Stimulated activated CD8-positive, alpha-beta memory T cell treated with anti-CD3 and anti-CD28 coated beads, Interleukin-4, amount 100 ng/mL, for 48 hours (primary cell): ENCODE measurements around the gene RAD51B.

Source experiments
- DNase-seq: peaks from one replicate; pipeline ENCODE4 v3.0.0-alpha.2; 2020

Gene RAD51B

GRCh38 chr14:68399971-68400370 lies 580.4 kb downstream of the RAD51B start:
- no peak for DNase-seq

DNA sequence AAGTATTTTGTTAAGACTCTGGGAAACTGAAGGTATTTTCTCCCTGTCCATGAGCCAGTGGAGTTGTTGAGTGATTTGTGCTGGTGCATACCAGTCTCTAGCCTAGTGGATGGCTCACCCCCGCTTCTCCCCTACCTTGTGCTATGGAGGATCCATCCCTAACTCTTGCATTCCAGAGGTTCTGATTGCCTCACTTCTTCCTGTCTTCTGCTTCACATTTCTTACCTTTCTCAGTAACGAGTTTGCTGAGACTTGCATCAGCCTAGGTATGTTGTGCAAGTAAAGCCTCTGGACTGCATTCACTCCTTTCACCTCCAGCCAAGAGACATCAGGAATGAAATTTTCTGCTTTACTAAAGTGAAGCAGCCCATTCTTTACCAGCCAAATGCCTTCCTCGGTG lies 581.7 kb downstream of the RAD51B start:
- no peak for DNase-seq

DNA sequence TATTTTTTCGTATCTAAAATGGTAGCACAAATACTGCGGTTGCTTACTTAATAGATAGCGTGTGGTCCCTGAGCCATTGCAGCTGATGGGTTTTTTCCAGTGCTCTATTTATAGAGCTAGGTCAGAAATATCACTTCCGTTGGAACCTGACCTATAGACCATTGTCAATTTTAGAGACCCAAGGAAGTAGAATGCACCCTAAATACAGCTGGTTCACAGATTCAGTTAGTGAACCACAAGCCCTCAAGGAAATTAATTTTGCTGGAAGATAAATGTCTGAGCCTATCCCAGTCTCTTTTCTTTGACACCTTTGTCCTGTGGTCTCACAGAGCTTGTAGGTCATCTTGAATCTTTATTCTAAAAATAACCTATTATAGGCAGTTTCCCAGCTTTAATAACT lies 582.3 kb downstream of the RAD51B start:
- no peak for DNase-seq

DNA sequence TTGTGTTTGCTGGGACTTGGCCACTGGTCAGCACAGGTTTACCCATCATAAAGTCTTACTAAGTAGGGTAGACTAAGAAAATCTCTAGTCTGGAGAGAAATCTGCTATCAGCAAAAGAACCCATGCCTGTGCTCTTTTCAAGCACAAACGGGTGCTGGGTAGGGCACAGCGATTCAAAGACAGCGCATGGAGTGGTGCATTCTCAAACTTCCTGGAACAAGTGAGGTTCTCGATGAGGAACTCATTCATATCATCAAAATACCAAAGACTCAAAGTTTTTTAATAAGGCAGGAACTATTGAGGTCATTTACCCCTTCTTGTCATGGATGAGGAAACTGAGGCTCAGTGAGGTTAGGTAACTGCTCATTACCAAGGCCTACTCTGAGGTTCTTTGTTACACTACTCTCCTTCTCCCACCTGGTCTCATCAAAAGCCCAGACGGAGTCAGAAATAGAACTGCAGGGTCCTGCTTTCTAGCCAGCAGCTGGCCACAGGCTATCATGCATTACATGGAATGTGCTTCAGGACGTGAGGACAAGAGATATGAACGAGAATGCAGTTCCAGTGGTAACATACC lies 583.0 kb downstream of the RAD51B start:
- no peak for DNase-seq

GRCh38 chr14:68403191-68404145 lies 583.9 kb downstream of the RAD51B start:
- DNase-seq: no peak

DNA sequence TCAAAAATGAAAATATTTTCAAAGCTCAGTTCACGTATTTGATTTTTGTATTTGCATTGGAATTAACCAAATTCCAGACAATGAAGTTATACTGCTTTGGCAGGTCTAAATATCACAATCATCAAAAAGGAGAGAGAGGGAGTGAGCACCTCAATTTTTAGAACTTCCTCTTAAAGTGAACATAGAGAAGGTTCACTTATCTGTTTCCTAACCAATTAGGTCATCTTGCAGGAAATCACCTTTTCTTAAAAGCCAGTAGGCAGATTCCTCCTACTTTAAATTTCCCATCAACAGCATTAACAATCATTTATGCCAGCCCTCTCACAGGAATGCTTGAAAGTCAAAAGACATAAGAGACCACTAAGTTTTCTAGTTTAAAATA lies 584.6 kb downstream of the RAD51B start:
- DNase-seq: no peak

DNA sequence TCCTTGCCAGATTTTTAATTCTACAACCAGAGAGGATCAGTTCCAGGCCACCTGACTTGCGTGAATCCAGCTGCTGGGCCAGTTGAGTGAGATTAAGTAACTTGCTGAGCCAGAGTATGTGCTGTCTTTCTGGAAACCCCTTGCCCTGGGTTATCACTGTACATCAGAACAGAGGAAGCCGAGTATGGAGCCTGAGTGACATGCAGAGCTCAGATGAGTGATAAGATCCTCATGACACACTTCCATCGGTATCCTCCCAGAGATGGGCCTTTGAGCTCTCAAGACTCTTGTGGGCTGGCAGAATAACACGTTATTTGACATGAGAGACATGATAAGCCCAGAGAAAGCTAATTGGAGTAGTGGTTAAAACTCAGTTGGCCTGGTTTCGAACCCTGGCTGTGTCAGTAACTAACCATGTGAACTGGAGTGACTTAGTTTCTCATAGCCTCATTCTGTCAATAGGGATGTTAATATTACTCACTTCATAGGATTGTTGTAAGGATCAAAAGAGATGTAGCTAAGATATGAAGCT lies 585.1 kb downstream of the RAD51B start:
- DNase-seq: no peak

DNA sequence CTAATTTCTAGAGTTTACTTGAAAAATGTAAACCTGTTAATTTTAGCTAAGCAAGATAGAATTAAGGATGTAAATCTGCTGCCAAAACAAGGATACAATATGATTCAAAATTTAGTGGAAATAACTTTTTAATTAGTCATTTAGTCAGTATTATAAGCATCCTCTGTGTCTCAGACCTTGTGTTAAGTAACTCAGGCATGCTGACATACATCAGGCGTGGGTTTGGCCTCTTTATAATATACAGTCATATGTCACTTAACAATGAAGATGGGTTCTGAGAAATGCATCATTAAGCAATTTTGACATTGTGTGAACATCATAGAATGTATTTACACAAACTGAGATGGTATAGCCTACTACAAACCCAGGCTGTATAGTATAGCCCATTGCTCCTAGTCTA lies 586.4 kb downstream of the RAD51B start:
- no peak for DNase-seq

GRCh38 chr14:68407285-68407684 lies 587.7 kb downstream of the RAD51B start:
- DNase-seq: no peak

GRCh38 chr14:68407825-68408224 lies 588.2 kb downstream of the RAD51B start:
- DNase-seq: no peak

GRCh38 chr14:68408680-68409079 lies 589.1 kb downstream of the RAD51B start:
- DNase-seq: no peak

DNA sequence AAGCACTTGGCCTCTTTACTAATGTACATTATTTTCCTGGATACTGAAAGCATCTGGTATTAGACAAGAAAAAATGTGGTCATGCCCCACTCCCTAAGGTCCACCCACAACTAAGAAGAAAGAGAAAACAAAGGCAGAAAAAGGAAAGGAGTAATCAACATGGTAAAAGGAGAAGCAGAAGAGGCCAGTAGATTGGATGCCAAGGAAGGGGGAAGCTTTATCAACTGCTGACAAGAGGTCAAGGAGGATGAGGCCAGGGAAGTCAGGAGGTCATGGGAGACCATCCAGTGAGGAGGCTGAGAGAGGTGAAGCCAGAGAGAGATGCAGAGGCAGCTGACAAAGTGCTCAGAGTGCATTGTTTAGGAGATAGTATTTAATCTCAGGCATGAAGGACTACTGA lies 589.8 kb downstream of the RAD51B start:
- DNase-seq: no peak

- DNase-seq: no peak
Measured at GRCh38 chr14:68412505-68413465, 593.2 kb downstream of the RAD51B start.

DNA sequence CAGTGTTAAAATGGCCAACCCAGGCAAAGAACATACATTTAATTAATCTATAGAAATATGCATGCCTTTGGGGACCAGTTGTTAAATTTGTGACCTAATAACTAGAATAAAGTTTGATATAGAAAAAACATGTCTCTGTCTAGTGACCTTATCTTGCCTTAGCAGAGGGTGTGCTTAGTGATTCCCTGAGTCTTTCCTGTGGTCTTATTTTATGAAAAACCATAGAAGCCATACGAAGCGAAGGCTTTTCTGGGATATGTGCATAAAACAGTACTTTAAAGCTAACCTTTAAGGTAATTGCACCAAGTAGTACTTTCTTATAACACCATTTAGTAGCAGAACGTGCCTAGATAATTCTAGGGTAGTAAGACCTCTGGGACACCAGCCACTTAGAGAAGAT lies 593.9 kb downstream of the RAD51B start:
- no peak for DNase-seq

GRCh38 chr14:68414121-68414520 lies 594.5 kb downstream of the RAD51B start:
- DNase-seq: no peak

DNA sequence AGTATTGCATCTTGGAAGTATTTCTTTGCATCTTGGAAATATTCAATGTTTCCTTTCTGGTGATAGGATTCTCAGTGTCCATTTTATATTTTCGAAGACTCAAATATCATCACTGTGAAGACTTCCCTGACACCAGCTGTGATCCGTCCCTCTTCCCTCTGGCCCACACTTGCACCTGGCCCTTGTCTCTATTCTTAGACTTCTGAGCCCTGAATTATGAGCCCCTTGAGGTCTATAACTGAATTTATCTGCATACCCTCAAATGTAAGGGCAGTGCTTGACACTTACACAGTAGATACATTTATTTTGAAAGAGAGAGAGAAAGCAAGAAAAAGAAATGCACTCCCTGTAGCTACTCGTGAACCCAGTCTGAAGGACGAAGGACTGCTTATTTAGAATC lies 596.6 kb downstream of the RAD51B start:
- DNase-seq: no peak

DNA sequence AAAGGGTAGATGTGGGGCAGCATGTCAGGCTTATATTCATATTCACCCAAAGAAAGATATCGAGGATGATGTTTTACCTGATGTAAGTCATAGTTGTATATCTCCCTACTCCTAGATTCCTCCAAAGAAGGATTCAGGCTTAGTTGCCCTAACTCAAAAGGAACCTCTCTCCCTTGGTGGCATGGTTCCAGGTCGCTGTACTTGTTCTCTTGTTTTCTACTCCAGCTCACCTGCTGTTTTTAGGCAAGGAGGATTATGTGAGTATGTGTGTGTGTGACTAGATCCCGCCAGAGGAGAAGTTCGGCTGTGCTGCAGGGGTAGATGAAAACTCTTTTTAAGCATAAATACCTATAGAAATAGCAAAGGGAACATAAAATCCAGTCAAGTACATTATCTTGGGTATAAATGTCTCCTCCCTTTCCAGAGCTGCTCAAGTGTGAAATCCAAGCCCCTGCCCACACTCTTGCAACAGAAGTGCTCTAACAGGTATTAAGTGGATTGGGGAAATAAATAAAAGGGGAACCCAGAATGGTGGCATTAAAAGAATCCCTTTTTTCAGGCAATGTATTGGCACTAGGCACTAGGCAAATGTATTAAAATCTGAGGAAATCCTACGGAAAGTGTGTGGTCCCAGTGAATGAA lies 597.6 kb downstream of the RAD51B start:
- DNase-seq: no peak

DNA sequence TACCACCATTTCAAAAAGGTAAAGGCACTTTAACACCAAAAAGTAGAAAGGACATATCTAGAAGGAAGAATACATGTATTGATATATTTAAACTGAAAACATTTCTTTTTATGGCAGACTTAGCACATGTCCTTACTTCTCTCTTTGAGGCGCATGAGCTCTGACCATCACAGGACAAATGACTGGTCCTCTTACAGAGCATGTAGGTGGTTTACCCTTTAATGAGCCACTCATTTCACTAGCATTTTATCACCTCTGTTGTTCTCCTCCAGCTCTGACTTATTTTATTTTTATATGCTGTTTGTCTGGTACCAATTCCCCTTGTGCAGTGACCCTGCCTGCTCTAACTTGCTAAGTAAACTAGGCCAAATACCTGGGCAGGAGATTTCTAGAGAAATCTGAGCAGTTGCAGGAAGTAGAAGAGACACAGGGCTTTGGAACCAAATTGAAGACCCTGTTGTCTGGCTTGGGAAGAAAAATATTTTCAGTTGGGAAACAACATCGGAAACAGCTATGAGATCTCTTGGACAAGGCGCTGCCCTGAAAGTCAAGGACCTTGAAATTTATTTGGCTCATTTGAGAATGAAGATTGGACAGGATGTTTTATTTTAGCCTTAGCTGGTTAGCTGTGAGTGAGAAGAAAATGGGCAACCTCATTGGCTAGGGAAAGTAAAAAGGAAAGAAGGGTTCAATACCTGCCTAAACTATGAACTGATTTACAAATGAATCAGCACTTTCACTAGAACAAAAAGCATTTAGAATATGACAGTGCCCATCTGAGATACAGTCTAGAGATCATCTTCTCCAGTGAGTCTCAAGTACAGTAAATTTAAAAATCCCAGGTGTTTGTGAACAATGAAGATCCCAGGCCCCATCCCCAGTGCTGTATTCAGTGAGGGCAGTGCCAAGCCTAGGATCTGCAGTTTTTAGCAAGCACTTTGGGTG lies 598.9 kb downstream of the RAD51B start:
- DNase-seq: no peak

DNA sequence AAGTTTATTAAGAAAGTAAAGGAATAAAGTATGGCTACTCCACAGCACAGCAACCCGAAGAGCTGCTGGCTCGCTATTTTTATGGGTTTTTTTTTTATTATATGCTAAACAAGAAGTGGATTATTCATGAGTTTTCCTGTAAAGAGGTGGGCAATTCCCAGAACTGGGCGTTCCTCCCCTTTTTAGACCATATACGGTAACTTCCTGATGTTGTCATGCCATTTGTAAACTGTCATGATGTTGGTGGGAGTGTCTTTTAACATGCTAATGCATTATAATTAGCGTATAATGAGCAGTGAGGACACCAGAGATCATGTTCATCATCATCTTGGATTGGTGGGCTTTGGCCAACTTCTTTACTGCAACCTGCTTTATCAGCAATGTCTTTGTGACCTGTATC lies 600.8 kb downstream of the RAD51B start:
- no peak for DNase-seq

DNA sequence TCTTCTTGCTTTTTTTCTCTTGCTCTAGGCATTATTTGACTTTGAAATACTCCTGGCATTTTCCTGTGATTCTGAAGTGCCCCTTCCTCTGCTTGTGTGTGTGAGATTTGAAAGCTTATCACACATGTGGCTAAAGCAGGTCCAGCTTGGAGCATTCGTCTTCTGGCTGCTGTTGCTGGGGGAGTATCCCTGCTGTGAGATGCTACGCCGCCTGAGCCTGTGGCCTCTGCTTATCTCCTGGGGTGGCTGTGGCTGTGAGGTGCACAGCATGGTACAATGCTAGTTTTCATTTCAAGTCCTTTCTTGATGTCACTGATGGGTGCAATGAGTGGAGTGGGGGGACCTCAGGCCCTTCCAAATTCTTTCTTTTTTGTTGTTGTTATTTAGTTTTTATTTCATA lies 601.5 kb downstream of the RAD51B start:
- no peak for DNase-seq

GRCh38 chr14:68423686-68424085 lies 604.1 kb downstream of the RAD51B start:
- no peak for DNase-seq
